Stimulated activated CD8-positive, alpha-beta memory T cell treated with anti-CD3 and anti-CD28 coated beads, Interleukin-2, amount 100 ng/mL, for 48 hours (primary cell): ENCODE measurements around the gene CLCF1.
A peak's percentile ranks its signal among the peaks of the same experiment; 100 is the strongest.

Experiments used
- DNase-seq, 2 donors: peaks; one replicate each; pipeline ENCODE4 v3.0.0-alpha.2; 2020; ENCODE audit warnings: low read depth in 2 of 2

CLCF1 gene

GRCh38 chr11:67372993-67373647 is at the start of gene CLCF1:
CLCF1 (minus strand) TSS chr11:67373598; CDS start chr11:67373539, 59 bp downstream.
- DNase-seq, result no peak

- DNase-seq, result no peak
Observed at GRCh38 chr11:67422891-67423290, 49.5 kb upstream of the CLCF1 start.

GRCh38 chr11:67421430-67422031 is 48.1 kb upstream of the CLCF1 start:
- DNase-seq, result no peak

- peak; percentile 98 to 100 for DNase-seq
Observed at GRCh38 chr11:67420646-67421429, 47.4 kb upstream of the CLCF1 start.

GRCh38 chr11:67420147-67420645 is 46.8 kb upstream of the CLCF1 start:
- DNase-seq, result no peak

- no peak for DNase-seq
Observed at GRCh38 chr11:67419325-67420049, 46.1 kb upstream of the CLCF1 start.

- no peak for DNase-seq
Observed at GRCh38 chr11:67418476-67419281, 45.3 kb upstream of the CLCF1 start.

GRCh38 chr11:67417425-67417824 is 44.0 kb upstream of the CLCF1 start:
- DNase-seq, result no peak

- no peak for DNase-seq
Observed at GRCh38 chr11:67416416-67417335, 43.3 kb upstream of the CLCF1 start.

GRCh38 chr11:67415501-67416304 is 42.3 kb upstream of the CLCF1 start, which contains the start of gene CARNS1:
CARNS1 (plus strand) TSS chr11:67415678; CDS start chr11:67416200, 522 bp downstream.
- no peak for DNase-seq

- no peak for DNase-seq
Observed at GRCh38 chr11:67413266-67413849, 40.0 kb upstream of the CLCF1 start.

GRCh38 chr11:67412495-67413179 is 39.2 kb upstream of the CLCF1 start:
- DNase-seq, result no peak

GRCh38 chr11:67411785-67412152 is 38.4 kb upstream of the CLCF1 start:
- DNase-seq, result no peak

- no peak for DNase-seq
Observed at GRCh38 chr11:67410984-67411784, 37.8 kb upstream of the CLCF1 start.

- no peak for DNase-seq
Observed at GRCh38 chr11:67410369-67410831, 37.0 kb upstream of the CLCF1 start.

GRCh38 chr11:67409781-67410368 is 36.5 kb upstream of the CLCF1 start:
- no peak for DNase-seq

- peak in 1 of 2 donors; percentile 68 for DNase-seq
Observed at GRCh38 chr11:67409261-67409666, 35.9 kb upstream of the CLCF1 start.
